ENCODE results near the gene SLC35B3.

- no peak for TF ChIP-seq TARDBP (IDR thresholded peaks at IDR 0.05)
- TF ChIP-seq SP1 (IDR thresholded peaks at IDR 0.05), result no peak
- no peak for TF ChIP-seq HDGF (IDR thresholded peaks at IDR 0.05; ENCODE audit: borderline replicate concordance)
- TF ChIP-seq BHLHE40 (IDR thresholded peaks at IDR 0.05; ENCODE audit: borderline replicate concordance), result no peak
- no peak for TF ChIP-seq FOXA1 (IDR thresholded peaks at IDR 0.05)
- TF ChIP-seq L3MBTL2 (conservative IDR thresholded peaks at IDR 0.05), result no peak
Observed at GRCh38 chr6:8415280-8415679, 20.1 kb downstream of the SLC35B3 start.
